HG03066 (cell line): ENCODE measurements around the gene RYR2.
"Not testable (repeated sequence)": the region's sequence is repeated elsewhere in the genome, so short reads cannot be mapped to it uniquely, and the experiment has no call there.

Source experiments
- ATAC-seq: cut with Tn5 transposase; IDR thresholded peaks from one replicate; pipeline ENCODE4 v1.9.1; 2021; ENCODE audit warnings: low read depth; ENCODE audit not compliant: unreplicated experiment

The RYR2 gene

DNA sequence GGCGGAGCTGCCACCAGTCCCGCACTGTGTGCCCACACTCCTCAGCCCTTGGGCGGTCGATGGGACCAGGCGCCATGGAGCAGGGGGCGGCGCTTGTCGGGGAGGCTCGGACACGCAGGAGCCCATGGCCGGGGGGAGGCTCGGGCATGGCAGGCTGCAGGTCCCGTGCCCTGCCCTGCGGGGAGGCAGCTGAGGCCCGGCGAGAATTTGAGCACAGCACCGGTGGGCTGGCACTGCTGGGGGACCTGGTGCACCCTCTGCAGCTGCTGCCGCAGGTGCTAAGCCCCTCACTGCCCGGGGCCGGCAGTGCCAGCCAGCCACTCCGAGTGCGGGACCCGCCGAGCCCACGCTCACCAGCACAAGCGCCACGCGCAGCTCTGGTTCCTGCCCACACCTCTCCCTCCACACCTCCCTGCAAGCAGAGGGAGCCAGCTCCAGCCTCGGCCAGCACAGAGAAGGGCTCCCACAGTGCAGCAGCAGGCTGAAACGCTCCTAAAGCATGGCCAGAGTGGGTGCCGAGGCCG is 267.7 kb downstream of the RYR2 start:
- no peak for ATAC-seq

DNA sequence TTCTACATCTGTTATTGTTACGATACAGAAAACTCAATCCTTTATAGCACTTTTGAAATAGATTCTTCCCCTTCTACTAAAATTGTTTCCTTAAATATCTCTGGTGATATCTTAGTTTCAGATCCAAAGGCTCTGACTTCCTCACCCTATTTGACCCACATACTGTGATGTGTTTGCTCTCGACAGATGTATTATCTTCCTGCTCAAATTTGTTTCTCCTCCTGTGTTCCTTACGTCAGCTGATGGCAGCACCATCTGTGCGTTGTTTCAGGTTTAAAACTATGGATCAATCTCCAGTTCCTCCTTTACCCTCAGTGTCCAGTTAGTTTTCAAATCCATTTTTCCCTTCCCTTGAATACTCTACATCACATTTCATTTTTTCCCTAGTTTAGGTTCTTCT is 274.4 kb downstream of the RYR2 start:
- ATAC-seq, result no peak

DNA sequence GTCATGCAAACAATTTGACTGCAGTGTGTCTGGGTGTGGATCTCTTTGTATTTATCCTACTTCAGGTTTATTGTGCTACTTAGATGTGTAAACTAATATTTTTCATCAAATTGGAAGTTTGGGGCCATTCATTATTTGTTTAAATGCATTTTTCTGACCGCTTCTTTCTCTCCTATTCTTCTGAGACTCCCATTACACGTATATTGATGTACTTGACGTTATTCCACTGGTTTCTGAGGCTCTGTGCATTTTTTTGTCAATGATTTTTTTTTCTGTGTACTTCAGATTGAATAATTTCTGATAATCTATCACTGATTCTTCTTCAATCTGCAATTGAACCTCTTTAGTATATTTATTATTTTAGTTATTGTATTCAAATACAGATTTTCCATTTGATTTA is 276.8 kb downstream of the RYR2 start:
- ATAC-seq, result no peak

DNA sequence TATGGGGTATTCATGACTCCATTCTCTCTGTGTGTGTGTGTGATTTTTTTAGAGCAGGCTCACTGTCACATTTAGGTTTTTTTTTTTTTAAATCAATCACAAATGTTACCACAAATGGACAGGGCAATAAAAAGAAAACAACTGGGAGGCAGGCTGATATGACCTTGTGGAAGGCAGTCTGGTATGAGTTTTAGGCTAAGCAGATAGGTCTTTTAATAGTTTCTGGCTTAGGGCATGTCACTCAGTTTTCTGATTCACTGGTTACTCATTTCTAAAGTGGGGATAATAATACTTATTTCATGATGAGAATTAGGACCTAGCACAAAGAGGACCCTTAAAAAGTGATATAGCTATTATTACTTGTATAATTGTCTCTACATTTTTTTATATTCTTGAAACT is 278.9 kb downstream of the RYR2 start:
- no peak for ATAC-seq

DNA sequence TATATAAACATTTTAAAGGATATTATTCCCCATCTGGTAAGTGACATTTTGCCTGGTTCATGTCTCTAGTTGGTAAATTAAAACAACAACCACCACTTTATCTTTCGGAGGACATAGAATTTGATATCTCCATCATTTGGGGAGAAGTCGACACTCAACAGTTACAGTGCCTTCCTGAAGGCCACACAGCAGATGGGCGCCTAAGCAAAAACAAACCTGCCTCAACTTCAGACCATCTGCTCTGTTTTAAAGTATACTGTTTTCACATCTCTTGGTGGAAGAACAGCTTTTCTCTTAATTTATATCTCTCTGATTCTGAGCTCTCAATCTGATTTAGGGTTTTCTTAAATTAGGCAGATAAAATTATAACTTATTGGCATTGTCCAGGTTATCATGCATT is 282.2 kb downstream of the RYR2 start:
- ATAC-seq, result no peak

DNA sequence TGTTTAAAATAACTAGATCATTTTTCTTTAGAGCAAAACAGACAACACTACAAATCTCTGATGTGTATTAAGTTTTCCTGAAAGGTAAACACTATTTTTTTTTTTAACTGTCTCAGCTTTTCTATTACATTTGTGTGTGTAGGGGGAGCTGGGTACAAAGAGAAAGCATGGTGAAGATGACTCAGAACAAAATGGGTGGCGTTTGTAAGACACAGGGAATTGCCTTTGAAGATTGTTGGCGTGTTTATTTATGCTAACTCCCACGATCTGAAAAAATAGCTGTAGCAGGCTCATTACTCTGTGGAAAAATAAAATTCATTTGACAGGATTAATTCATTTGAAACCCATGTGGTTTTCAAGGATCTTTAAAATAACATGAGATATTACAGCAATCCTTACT is 285.1 kb downstream of the RYR2 start:
- no peak for ATAC-seq

DNA sequence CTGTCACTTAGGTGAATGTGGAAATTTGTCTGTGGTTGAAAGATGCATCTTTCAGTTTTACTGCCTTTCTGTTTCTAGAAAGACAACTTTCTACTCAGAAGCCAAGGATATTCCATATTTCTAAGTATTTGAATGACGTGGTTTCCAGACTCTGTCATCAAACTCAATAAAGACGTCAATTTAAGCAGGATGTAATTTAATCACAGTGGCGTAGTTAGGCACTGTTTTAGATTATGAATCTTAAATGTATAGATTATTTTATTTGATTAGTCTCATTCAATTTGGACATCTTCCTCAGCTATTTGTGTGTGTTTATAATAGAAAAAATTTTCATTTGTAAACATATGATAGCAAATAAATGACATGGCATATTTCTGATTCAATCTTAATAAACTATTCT is 298.9 kb downstream of the RYR2 start:
- ATAC-seq, result no peak

DNA sequence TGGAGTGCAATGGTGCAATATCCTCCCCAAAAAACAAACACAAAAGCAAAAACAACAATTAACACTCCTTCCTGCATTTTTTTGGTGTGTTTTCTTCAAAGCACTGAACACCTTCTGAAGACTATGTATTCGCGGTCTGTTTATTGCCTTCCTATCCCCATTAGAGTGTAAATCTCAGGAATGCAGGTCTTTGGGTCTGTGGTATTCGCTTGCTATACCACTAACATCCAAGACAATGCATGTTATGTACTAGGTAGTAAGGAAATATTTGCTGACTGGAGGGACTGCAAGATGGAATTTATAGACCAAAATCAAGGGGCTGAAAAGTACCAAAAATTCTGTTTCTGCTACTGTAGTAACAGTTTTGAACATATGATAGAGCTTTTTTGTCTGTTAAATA is 299.4 kb downstream of the RYR2 start:
- ATAC-seq, result no peak

DNA sequence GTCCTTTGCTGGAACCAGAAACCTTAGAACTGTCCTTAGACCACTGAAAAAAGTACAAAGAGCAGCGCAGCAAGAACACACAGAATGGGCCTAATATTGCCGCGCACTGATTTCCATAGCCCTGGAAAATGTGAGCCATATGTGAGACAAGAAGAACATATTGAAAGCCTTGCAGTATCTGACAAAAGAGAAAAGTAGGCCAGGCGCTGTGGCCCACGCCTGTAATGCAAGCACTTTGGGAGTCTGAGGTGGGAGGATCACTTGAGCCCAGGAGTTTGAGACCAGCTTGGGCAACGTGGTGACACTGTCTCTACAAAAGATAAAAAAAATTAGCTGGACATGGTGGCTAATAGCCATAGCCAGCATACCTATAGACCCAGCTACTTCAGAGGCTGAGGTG is 300.7 kb downstream of the RYR2 start:
- no peak for ATAC-seq

DNA sequence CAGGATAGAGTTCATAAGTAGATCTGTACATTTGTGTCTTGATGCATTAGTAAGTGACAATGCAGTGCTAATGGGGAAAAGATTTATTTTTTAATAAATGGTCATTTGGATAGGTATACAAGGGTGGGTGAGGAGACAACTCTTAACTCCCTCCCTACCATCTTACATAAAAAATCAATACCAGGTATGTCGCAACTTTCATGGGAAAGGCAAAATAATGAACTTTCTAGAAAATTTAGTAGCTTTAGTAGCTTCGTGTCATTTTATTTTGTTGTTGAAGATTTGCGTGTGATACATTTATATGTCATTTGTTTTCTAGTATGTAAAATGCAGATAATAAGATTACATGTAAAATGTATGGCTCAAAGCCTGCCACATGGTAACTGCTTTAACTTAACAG is 310.8 kb downstream of the RYR2 start:
- no peak for ATAC-seq

DNA sequence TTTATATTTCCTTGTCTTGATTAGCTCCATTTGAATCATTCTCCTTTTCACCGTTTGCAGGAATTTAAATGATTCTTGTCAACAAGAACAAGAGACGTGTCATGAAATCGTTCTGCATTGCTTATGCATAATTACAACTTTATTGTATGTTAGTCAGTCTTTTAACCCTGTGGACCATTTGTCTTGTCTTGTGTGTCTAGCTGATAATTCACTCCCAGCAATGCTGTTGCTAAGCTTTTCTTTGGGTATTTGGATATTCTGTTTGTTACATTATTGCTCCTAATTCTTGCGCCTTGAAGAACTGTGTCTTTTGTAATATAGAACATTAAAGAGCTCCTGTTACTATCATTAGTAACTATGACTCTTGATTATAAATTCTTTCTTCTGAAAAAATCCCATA is 311.9 kb downstream of the RYR2 start:
- ATAC-seq, result no peak

DNA sequence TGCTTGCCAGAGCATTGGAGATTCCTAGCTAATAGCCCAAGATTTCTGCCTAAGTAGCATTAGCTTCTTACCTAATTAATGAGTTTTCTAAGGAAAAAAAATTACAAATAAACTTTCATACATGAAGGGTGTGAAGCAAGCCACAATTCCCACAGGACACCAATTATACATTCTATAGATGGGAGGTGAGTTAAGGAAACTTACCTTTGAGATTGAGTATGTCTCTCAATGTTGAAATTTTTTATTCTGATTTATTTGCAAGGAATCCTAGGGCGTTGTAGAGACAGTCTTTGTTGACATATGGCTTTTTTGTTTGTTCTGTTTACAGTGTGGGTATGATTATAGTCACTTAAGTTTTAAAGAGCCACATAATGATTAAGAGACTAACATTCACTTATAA is 313.0 kb downstream of the RYR2 start:
- ATAC-seq, result no peak

DNA sequence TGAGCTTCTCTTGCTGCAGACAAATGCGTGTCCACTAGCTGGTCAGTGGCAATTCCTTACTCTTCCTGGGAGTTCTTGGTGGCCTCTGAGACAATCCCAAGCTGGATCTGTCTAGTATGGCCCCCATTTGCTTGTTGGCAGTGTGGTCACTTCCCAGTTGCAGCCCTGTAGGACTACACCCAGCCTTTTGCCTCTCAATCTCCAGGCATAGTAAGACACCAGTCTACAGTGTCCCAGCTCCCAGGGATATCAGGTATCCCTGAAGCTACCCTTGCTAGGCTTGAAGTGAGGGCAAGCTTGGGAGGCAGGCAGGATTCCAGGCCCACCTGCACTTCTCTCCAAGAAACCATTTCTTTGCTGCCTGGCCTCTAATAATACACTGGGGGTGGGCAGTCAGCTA is 316.6 kb downstream of the RYR2 start:
- ATAC-seq, result no peak

DNA sequence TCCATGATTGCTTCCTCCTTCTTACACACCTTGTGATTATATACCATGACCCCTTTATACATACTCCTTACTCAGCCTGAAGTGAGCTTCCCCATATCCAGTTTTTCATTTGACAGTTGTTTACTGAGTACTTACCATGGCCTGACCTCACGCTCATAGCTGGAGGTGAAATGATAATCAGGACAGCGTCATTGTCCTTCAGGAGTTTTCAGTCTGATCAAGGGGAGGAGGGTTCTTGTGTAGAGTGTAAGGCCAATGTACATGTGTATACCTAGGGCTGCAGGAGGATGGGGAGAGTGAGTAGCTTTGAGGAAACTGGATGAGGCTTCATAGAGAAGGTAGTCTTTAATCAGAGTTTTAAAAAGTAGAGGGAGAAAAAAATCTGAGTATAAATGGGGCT is 325.8 kb downstream of the RYR2 start:
- ATAC-seq, result no peak

DNA sequence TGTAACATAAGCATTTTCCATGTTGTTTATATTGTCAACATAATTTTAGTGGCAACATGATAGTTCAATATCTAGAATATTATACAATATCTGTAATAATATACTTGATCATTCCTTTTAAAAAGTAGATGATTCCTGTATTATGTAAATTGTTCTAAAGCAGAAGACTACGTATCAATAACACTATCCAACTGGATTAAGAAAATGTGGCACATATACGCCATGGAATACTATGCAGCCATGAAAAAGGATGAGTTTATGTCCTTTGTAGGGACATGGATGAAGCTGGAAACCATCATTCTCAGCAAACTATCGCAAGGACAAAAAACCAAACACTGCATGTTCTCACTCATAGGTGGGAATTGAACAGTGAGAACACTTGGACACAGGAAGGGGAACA is 329.5 kb downstream of the RYR2 start:
- not testable (repeated sequence) for ATAC-seq

DNA sequence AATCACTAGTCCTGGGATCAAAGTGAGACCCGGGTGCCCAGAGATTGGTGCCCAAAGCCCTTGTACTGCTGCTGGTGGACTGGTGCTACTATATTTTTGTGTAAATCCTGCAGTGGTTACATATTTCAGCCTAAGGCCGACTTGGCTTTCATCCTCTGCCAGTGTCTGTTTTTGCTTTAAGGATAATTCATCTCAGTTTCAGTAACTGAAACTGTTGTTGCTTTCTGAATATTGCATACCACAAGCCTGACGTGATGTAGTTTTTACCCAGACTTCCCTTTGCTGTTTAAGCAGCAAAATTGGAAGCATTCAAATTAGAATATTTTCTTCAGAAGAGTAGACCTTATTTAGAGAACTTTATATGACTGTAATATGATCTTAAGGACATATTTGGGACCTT is 341.8 kb downstream of the RYR2 start:
- no peak for ATAC-seq

DNA sequence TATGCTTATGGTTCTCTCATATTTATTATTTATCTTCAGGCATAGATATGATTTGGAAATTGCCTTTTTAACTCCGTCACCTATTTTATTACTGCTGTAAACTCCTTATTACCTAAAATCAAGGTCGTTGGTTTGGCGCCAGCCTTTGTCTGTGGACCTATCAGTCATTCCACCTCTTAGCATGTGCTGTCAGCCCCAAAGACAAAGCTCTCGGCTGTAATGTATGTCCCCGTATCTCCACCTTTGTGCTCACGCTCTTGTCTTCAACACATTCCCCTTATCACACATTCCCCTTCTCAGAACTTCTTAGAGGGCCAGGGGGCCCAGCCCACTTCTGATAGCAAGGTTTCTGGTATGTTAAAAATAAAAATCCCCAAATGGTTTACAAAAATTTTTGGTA is 342.2 kb downstream of the RYR2 start:
- no peak for ATAC-seq

DNA sequence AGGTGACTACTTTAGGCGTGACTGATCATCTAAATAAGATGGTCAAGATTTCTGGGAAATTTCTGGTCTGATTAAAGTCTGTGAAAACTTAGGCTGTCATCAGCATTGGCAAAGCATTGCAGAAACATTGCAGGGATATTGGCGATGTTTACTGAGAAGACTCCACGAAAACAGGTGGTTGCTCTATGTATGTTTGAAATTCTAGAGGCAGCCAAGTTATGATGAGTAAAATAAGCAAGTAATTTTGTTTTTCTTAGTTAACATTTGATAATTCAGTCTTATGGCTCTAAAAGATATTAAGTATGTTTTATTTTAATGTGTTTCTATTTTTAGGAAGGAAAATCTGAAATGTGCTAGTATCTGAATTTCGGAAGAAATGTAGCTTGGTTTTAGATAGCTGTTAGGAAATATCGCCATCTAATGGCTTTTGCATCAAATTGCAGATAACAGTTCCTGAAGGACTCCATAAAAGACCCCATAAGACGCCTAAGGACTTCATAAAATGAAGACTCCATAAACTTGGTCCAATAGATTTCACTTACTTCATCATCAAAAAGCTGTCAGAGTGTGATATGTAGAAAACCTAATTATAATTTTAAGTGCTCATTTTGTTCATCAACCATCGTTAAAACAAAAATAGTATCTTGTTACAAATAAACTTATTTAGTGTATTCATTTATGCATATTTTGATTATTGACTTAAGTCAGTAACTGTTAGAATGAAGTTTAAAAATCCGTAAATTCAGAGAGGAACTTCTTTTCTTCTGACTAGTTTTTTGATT is 344.6 kb downstream of the RYR2 start:
- ATAC-seq, result no peak

DNA sequence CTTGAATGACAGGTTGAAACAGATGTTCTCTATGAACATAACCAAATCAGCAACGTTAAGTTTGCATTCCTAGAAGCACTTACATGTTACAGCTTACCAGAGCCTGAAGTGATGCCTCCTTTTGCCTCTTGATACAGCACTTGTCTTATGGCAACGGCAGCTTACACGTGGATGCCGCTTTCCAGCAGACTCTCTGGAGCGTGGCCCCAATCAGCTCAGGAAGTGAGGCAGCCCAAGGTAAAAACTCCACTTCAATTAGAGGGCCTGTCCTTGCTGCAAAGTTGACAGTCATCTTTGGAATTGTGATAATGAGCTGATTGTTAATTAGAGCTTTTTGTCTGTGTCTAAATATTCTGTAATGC is 345.1 kb downstream of the RYR2 start:
- ATAC-seq, result no peak

DNA sequence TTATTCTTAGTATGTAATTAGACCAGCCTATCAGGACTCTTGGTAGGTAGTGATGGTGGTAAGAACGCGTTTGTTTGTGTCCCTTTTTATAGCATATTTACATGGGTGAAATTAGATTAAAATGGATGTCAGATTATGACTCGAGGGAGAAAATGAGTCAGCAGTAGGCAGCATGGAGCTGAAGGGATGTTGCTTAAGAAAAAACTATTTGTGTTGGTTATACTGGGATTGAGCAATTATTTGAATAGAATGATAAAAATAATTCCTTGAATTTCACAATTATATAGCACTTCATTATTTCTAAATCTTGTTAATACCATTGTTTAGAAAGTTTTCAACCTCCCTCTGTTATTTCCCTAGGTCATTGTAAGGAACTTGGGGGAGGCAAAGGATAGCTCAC is 348.8 kb downstream of the RYR2 start:
- ATAC-seq, result no peak

DNA sequence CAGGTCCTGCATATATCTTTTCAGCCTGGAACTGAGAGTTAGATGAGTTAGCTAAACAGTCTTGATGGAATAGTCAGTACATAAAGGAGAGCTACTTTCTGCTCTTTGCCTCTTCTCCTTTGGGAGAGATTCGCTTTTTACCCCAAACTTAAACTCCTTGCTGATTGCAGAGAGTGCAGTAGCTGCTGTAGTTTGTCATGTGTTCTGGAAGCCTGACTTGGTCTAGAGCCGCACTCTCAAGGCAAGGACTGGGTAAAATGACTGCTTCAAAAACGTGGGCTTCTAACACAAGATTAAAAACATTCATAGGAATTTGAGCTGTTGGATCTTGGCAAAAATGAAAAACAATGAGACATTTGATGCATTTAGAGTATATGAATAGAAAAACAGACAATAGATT is 351.6 kb downstream of the RYR2 start:
- no peak for ATAC-seq

DNA sequence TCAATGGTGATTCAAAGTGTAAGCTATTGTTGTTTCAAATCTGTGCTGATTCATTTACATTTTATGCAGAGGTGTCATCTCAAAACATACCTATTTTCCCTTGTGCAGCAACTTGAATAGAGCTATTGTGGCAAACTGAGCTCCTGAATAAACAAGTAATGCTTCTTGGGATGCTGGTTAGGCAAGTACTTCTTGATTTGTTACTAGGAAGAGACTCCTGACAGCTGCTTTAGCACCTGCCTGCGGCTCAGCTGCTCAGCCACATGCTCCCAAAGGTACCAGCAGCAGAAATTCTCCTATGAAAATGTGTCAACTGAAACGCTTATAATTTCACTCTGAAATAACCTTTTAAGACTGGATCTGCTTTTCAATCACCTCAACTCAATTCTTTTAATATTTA is 352.3 kb downstream of the RYR2 start:
- ATAC-seq, result no peak

DNA sequence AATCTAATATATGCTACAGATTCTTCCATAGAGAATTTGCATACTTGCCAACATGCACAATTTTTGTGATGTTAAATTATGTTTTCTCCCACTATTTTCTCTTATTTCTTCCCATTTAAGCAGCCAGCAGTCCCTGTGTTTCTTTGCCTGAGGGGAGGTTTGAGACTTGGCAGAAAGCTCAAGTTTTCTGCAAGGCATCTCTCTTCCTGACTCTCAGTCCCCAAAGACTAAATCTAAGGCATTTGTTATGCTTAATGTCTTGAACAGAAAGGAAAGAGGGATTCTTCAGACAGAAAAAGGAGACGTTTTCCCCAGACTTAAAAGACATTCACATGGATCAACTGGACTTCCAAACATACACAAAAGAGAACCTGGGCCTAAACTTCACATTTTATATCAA is 354.4 kb downstream of the RYR2 start:
- ATAC-seq, result no peak
